Left colon (tissue), 2 donors: ENCODE measurements around the gene BRINP3. TPM values are rescaled to one million over a fixed set of nuclear protein-coding genes. Genes with fewer than 3 reads are reported as not detected.
A peak's percentile ranks its signal among the peaks of the same experiment; 100 is the strongest.

Source experiments
- ATAC-seq: fragments of 200-7000 bp; cut with Tn5 transposase; one replicate; pipeline ENCODE4 v1.9.1; 2020; ENCODE audit warnings: mild to moderate bottlenecking, moderate library complexity
- DNase-seq, 2 donors: peaks; one replicate each; pipeline ENCODE4 v3.0.0-alpha.2; 2020
- intact Hi-C, 2 donors: fragments of 100-400 bp; cut with DNase I in 1 of 2; cut with micrococcal nuclease in 1 of 2; formaldehyde crosslinking; loops; one replicate each; pipeline versions ENCODE4 v1.11.2 to v1.14.0; 2022; cut with DNase I, micrococcal nuclease
- total RNA-seq, 2 donors: library from RNA; stranded (reverse); fragmentation: NEBNext Ultra II Directional; extraction: Animal tissue kit (Norgen Biotek cat#: 25700); gene quantifications; one replicate each; pipeline ENCODE4 v1.2.1, GENCODE V29; 2021
- donor health status: DM: no; HTN: no; CAD: no.
- donor health status: DM: yes; HTN: yes; CAD: no.

The BRINP3 gene
- total RNA-seq, 2 donors from 2014 or later: 23.7 to 23.9 TPM

GRCh38 chr1:190344454-190344853 is 133.2 kb downstream of the BRINP3 start:
- intact Hi-C loops: no loop called here
- ATAC-seq (no peak), DNase-seq (no peak)

- intact Hi-C loops: no loop called here
- ATAC-seq (no peak), DNase-seq (no peak)
Observed at GRCh38 chr1:190338829-190339228, 138.8 kb downstream of the BRINP3 start.

- no peak for DNase-seq
- intact Hi-C loops: no loop called here
- ATAC-seq: no peak
Observed at GRCh38 chr1:190328871-190329270, 148.8 kb downstream of the BRINP3 start.

GRCh38 chr1:190328361-190328760 is 149.3 kb downstream of the BRINP3 start:
- intact Hi-C loops: no loop called here
- DNase-seq (no peak), ATAC-seq (no peak)

DNA sequence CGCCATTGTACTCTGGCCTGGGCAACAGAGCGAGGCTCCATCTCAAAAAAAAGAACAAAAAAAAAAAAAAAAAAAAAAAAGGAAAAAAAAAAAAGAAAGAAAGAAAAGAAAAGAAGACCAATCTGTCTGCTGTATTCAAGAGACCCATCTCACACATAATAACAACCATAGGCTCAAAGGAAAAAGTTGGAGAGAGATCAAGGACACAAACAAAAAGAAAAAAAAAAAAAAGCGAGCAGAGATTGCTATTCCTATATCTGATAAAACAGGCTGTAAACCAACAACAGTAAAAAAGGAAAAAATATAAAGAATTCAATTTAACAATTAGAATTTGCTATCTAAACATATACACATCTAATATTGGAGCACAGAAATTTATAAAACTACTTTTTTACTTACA is 150.4 kb downstream of the BRINP3 start:
- ATAC-seq (no peak), DNase-seq (no peak)
- intact Hi-C loops: no loop called here

- intact Hi-C loops: no loop called here
- ATAC-seq: no peak
- no peak for DNase-seq
Observed at GRCh38 chr1:190323530-190323929, 154.1 kb downstream of the BRINP3 start.

- DNase-seq (no peak), ATAC-seq (no peak)
- intact Hi-C loops: no loop called here
Observed at GRCh38 chr1:190322274-190322673, 155.4 kb downstream of the BRINP3 start.

DNA sequence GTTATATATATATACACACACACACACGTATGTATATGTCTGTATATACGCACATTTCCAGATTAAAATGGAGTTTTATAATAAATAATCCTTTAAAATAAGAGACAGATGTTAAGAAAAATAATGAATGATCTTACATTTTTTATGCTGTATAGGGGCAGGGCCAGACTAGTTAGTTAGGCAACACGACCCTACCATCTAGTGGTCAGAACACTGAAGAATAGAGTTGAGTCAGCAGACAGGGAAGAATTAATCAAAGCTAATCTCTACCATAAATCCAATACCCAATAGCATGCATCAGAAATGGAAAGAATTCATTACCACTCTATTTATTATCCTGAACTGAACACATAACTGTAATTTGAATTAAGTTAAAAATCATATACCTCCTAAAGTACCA is 156.7 kb downstream of the BRINP3 start:
- DNase-seq: no peak
- intact Hi-C loops: no loop called here
- ATAC-seq: no peak

DNA sequence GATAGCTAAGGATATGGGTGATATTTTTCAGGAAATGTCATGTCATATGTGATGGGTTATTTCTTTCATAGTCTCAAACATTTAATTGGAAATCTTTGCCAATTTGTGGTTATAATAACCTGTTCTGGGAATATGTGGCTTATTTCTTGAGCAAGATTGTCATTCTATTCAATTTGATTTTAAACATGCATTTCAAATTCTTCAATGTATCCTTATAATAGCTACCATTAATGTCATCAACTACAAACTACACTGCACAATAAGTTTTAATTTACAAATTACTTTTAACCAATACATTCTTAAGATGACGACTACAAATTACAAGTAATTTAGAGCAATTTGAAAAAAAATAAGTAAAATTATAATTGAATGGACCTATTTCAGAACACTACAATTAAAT is 164.9 kb downstream of the BRINP3 start:
- intact Hi-C loops: no loop called here
- DNase-seq: no peak
- no peak for ATAC-seq

- DNase-seq (no peak), ATAC-seq (no peak)
- intact Hi-C loops: no loop called here
Observed at GRCh38 chr1:190303501-190303900, 174.2 kb downstream of the BRINP3 start.

DNA sequence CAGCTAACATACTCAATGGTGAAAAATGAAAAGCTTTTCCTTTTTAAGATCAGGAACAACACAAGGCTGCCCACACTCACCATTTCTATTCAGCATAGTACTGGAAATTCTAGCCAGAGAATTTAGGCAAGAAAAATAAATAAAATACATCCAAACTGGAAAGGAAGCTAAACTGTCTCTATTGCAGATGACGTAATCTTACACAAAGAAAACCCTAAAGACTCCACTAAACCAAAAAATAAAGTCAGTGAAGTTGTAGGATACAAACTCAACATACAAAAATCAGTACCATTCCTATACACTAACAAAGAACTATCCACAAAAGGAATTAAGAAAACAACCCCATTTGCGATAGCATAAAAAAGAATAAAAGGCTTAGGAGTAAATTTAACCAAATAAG is 181.2 kb downstream of the BRINP3 start:
- intact Hi-C loops: no loop called here
- no peak for DNase-seq
- ATAC-seq: no peak

DNA sequence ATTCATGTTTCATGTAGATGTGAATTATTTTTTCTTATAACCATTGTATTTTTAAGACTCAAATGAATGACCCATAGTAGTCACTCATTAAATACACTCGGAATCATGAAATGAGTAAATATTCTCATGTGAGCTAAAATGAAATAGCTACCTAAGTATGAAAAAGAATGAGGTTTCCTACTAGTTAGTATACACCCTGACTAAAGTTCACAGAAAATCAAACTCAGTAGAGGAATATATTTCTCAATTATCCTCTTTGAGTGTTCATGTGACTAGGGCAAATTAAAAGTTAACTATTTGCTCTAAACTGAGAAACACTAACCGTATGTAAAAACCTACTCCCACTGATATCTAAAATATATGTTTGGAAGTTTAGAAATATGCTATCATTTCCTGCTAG is 187.8 kb downstream of the BRINP3 start:
- peak; percentile 42 for ATAC-seq
- intact Hi-C loops: no loop called here
- DNase-seq: no peak

DNA sequence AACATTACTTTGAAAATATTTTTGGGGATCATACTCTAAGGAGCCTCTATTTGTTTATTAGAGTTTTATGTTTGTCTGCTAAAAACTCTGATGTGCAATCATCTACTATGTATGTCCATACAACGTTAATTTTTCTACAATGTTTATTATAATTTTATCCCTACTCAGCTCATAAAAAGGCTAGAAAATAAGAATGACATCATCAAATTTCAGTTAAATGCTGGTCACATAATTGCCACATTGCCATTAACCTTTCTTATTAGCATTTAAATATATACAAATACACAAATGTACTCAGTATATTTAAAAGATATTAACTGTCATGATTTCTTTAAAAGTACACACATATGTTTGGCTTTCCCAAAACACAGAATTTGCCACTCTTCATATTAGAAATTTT is 191.6 kb downstream of the BRINP3 start:
- intact Hi-C loops: no loop called here
- DNase-seq (no peak), ATAC-seq (no peak)

DNA sequence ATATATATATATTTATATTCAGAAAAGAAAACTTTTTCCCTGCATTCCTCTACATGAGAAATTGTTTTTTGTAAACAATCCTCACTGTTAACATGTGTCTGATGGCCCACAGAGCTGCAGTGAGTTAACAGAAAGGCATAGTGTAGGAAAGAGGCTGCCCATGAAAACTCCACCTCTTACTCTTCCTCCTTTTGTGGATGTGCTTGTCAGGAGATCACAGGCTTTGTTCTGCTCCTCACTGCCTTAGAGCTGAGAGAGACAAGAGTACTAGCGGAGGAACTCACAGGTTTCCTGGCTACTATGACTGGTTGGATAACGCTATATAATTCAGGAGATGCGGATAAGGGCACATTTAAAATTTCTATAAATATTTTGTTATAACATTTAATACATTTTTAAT is 200.6 kb downstream of the BRINP3 start:
- DNase-seq (no peak), ATAC-seq (no peak)
- intact Hi-C loops: no loop called here

DNA sequence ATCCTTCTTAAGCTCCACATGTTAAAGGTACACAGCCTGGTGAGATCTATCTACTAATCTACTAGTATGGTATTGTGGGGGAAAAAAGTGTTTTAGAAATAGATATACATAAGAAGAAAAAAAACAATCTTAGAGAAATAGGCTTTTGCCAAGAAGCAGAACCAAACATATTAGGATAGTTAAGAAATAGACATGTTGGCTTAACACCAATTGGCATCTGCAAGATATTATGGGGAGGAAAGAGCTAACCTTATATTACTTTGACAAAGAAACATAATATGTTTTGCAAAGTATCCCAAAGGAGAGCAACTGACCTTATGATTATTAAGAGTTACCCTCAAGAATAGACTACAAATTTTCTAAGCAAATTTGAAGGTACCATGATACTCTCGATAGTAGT is 202.9 kb downstream of the BRINP3 start:
- no peak for DNase-seq
- intact Hi-C loops: no loop called here

GRCh38 chr1:190273161-190273560 is 204.5 kb downstream of the BRINP3 start:
- intact Hi-C loops: no loop called here
- ATAC-seq (no peak), DNase-seq (no peak)

More for the DNA sequence above, 202.9 kb downstream of the BRINP3 start:
- ATAC-seq: no peak

GRCh38 chr1:190262538-190262937 is 215.1 kb downstream of the BRINP3 start:
- DNase-seq (no peak), ATAC-seq (no peak)
- intact Hi-C loops: no loop called here

GRCh38 chr1:190259424-190259823 is 218.2 kb downstream of the BRINP3 start:
- intact Hi-C loops: no loop called here
- ATAC-seq (no peak), DNase-seq (no peak)

DNA sequence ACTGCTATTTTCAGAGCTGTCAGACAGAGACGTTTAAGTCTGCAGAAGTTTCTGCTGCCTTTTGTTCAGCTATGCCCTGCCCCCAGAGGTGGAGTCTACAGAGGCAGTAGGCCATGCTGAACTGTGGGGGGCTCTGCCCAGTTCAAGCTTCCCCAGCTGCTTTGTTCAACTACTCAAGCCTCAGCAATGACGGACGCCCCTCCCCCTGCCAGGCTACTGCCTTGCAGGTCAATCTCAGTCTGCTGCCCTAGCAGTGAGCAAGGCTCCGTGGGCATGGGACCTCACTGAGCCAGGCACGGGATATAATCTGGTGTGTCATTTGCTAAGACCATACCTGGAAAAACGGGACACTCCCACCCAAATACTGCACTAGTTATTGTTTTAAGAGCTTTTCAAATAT is 219.7 kb downstream of the BRINP3 start:
- intact Hi-C loops: no loop called here
- ATAC-seq (no peak), DNase-seq (no peak)

GRCh38 chr1:190252046-190252445 is 225.6 kb downstream of the BRINP3 start:
- intact Hi-C loops: no loop called here
- DNase-seq (no peak), ATAC-seq (no peak)

DNA sequence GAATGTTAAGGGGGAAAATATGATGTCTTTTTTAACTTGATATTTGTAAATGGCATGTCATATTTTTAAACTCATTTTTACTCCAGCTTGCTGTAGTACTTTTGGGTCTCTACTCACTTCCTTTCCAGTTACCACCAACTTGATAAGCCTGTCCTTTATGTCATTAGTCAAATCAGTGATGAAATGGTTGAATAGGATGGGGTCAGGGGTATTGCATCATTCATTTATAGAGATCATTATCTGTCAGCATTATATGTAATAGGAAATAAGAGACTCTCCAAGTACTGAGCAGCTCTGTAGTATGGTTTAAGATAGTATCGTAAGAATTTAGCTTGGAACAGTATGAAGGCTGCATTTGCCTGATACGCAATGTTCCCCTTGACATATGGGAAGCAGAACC is 227.3 kb downstream of the BRINP3 start:
- DNase-seq (no peak), ATAC-seq (no peak)
- intact Hi-C loops: no loop called here

- no peak for ATAC-seq
- intact Hi-C loops: no loop called here
- no peak for DNase-seq
Observed at GRCh38 chr1:190244406-190244805, 233.3 kb downstream of the BRINP3 start.
